Stomach smooth muscle (tissue), 2 donors: Measurements from ENCODE around the gene ERGIC3.
"Not testable (repeated sequence)": the region's sequence is repeated elsewhere in the genome, so short reads cannot be mapped to it uniquely, and the experiment has no call there.

ENCODE experiments used
- H3K27ac ChIP-seq: one replicate; pipeline ENCODE4 v1.7.0; 2013; ENCODE audit warnings: mild to moderate bottlenecking, low read length, inconsistent platforms
- H3K27me3 ChIP-seq, 2 donors: one replicate each; pipeline ENCODE4 v1.7.0; 2013; ENCODE audit warnings: low read length in 2 of 2; ENCODE audit not compliant: insufficient read depth in 2 of 2, control insufficient read depth in 1 of 2
- H3K36me3 ChIP-seq, 2 donors: one replicate each; pipeline ENCODE4 v1.7.0; 2013; ENCODE audit warnings: low read length in 2 of 2; ENCODE audit not compliant: control insufficient read depth in 2 of 2, insufficient read depth in 2 of 2
- H3K4me1 ChIP-seq: one replicate; pipeline ENCODE4 v1.7.0; 2013; ENCODE audit warnings: low read length; ENCODE audit not compliant: control insufficient read depth, insufficient read depth
- H3K4me3 ChIP-seq, 2 donors: one replicate each; pipeline ENCODE4 v1.7.0; 2013; ENCODE audit warnings: low read length in 2 of 2
- H3K9ac ChIP-seq, 2 donors: one replicate each; pipeline ENCODE4 v1.7.0; 2013; ENCODE audit warnings: low read length in 2 of 2, mild to moderate bottlenecking in 1 of 2
- H3K9me3 ChIP-seq, 2 donors: one replicate each; pipeline ENCODE4 v1.7.0; 2013; ENCODE audit warnings: low read length in 2 of 2; ENCODE audit not compliant: control insufficient read depth in 2 of 2
- donor health status: healthy.
- donor health status: Pancreatic carcinoma.

Gene ERGIC3

DNA sequence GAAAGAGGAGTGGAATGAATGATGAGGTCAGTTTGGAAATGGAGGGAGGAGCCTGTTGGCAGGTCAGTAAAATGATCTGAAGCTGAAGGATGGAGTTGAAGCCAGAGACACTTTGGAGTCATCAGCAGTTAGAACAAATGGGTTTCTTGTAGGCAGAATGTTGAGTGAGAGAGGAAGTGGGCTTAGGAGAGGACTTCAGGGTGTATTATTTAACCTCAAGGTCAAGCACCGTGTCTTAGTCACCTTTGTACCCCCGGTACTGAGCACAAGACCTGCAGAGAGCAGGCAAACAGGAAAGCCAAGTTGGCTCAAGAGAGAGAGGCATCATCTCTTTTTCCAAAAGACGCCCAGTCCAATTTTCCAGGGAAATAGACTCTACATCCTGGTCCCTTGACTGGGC lies 35.7 kb upstream of the ERGIC3 start:
- Histone ChIP-seq H3K4me1 (peaks cover 13% of the 10 kb centered on the region), H3K4me3 (no peak overlapping the region), H3K27me3 (no peaks in the 10 kb centered on the region), H3K27ac (no peak overlapping the region), H3K9ac (no peak overlapping the region), H3K36me3 (peaks cover 42 to 65% of the 10 kb centered on the region in 2 donors), H3K9me3 (no peaks in the 10 kb centered on the region)

- Histone ChIP-seq H3K9me3 (no peaks in the 10 kb centered on the region), H3K4me1 (peaks cover 13% of the 10 kb centered on the region), H3K27me3 (no peaks in the 10 kb centered on the region), H3K4me3 (no peak overlapping the region), H3K27ac (no peak overlapping the region), H3K9ac (no peak overlapping the region), H3K36me3 (peaks cover 45 to 65% of the 10 kb centered on the region in 2 donors)
Measured at GRCh38 chr20:35506872-35507638, 34.8 kb upstream of the ERGIC3 start.

GRCh38 chr20:35508493-35509218 lies 33.2 kb upstream of the ERGIC3 start:
- Histone ChIP-seq H3K36me3 (peaks cover 39 to 55% of the 10 kb centered on the region in 2 donors), H3K27me3 (no peaks in the 10 kb centered on the region), H3K9ac (no peak overlapping the region), H3K27ac (no peak overlapping the region), H3K4me1 (peaks cover 11% of the 10 kb centered on the region), H3K4me3 (no peak overlapping the region), H3K9me3 (no peaks in the 10 kb centered on the region)

DNA sequence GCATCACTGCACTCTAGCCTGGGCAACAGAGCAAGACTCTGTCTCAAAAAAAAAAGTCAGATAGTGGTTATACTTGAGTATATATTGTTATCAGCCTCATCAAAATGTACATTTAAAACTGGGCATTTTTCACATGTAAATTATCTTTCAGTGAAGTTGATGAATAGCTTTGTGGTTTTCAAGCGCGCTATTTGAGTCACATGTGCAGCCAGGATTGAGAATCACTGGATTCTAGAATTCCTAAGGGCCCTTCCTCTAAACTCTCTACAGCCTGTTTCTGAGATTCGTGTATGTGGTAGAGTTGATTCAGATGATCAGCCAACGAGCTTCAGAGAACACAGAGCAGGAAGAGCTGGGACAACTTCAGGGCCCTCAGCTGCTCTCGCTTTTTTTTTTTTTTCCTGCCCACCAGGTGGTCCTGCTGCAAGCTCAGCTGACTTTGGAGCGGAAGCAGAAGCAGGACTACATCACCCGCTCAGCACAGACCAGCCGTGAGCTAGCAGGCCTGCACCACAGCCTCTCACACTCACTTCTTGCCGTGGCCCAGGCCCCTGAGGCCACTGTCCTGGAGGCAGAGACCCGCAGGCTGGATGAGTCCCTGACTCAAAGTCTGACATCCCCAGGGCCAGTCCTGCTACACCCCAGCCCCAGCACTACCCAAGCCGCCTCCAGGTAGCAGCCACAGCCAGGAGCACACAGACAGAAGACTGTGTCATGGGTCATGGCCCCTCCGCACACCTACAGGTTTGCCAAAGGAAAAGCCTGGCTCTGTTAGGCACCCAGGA lies 30.7 kb upstream of the ERGIC3 start:
- no peaks in the 10 kb centered on the region for H3K9me3 ChIP-seq
- H3K27ac ChIP-seq, result no peak overlapping the region
- no peak overlapping the region for H3K9ac ChIP-seq
- no peaks in the 10 kb centered on the region for H3K27me3 ChIP-seq
- peaks cover 44 to 48% of the 10 kb centered on the region in 2 donors for H3K36me3 ChIP-seq
- no peaks in the 10 kb centered on the region for H3K4me1 ChIP-seq
- H3K4me3 ChIP-seq, result no peak overlapping the region

DNA sequence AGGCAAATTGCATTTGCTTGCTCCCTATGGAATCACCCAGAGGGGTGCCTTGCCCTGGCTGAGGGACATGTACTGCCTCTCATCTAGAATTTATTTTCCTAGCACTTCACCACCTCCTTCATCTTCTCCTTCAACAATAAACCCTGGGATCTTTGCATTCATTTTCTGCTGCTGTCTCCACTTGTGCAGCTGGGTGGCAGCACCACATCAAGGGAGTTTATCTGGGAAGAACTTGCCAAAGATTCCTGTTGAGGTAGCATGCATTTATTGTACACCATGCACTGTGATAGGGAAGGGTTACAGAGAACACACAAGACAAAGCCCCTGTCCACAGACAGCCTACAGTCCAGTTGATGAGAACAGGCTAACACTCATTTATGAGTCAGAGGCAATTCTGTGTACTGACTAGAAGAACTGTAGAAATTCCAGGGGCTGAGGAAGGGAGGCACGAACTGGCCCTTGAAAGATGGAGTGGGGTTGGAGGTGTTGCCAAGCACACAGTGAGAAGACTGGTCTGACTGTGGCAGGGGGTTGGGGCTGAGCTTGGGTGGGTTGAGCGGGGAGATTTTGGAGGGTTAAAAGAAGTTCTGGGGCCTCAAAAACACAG lies 30.0 kb upstream of the ERGIC3 start:
- no peaks in the 10 kb centered on the region for H3K27me3 ChIP-seq
- peaks cover 38 to 45% of the 10 kb centered on the region in 2 donors for H3K36me3 ChIP-seq

GRCh38 chr20:35514371-35514932 lies 27.4 kb upstream of the ERGIC3 start:
- no peaks in the 10 kb centered on the region for H3K4me1 ChIP-seq
- peaks cover 21 to 28% of the 10 kb centered on the region in 2 donors for H3K36me3 ChIP-seq
- no peak overlapping the region for H3K4me3 ChIP-seq
- H3K9me3 ChIP-seq, result no peaks in the 10 kb centered on the region
- H3K27me3 ChIP-seq, result no peaks in the 10 kb centered on the region
- H3K9ac ChIP-seq, result no peak overlapping the region
- no peak overlapping the region for H3K27ac ChIP-seq

More for the DNA sequence above, 30.0 kb upstream of the ERGIC3 start:
- Histone ChIP-seq H3K27ac (no peak overlapping the region), H3K9me3 (no peaks in the 10 kb centered on the region), H3K4me3 (no peak overlapping the region), H3K9ac (no peak overlapping the region), H3K4me1 (no peaks in the 10 kb centered on the region)

GRCh38 chr20:35515341-35515740 lies 26.5 kb upstream of the ERGIC3 start:
- no peak overlapping the region for H3K9ac ChIP-seq
- no peak overlapping the region for H3K27ac ChIP-seq
- H3K4me3 ChIP-seq, result no peak overlapping the region
- no peaks in the 10 kb centered on the region for H3K4me1 ChIP-seq
- no peaks in the 10 kb centered on the region for H3K27me3 ChIP-seq
- peaks cover 12 to 19% of the 10 kb centered on the region in 2 donors for H3K36me3 ChIP-seq
- H3K9me3 ChIP-seq, result no peaks in the 10 kb centered on the region

DNA sequence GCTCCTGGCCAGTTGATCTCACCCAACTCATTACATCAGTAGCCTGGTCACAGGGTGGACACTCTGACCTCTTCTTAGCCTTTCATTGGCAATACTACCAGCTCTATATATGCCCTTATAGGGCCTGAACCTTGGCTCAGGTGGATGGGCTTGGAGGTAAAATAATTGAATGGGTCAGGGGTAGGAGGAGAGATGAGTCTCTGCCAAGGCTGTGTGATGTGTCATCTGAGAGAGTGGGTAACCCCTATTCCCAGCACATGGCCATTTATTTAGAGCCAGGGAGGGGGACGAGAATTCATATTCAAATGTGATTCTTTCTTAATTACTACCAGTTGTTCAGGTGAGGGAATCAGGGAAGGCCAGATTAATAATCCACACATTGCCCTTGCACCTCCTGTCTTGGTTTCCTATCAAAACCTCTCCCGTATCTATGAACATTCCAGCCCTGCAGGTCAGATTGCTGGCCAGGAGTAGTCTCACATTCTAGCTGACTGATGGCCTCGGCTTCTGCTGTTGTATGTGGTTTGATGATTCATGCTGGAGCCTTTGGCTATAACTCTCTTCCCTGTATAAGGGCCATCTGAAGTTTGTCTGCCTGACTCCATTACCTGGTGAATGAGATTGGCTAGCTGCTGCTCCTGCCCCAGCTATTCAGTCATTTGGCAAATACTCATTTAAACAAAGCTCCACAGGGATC lies 25.8 kb upstream of the ERGIC3 start:
- Histone ChIP-seq H3K36me3 (peaks cover 8 to 14% of the 10 kb centered on the region in 2 donors), H3K9me3 (no peaks in the 10 kb centered on the region), H3K4me3 (no peak overlapping the region), H3K4me1 (no peaks in the 10 kb centered on the region), H3K9ac (no peak overlapping the region), H3K27ac (no peak overlapping the region), H3K27me3 (no peaks in the 10 kb centered on the region)

DNA sequence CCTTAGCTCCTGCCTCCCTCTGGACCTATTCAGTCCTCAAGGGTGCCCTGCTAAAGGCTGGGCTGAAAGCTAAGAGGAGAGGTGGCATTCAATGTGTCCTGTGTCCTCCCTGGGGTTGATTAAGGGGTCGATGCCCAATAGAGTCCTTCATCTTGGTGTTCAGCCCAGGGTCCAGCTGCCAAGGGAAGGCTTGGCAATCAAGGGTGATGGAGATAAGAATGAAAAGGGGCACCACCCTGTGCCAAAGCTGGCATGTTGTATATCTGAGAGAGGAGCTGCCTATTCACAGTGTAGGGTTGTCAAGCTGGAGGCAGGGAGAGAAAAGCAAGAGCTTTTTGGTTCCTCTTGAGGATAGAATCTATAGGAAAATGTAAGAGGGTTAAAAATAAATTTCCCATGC lies 24.8 kb upstream of the ERGIC3 start:
- Histone ChIP-seq H3K36me3 (peaks cover 5 to 6% of the 10 kb centered on the region in 2 donors), H3K4me3 (no peak overlapping the region), H3K4me1 (no peaks in the 10 kb centered on the region), H3K27me3 (no peaks in the 10 kb centered on the region), H3K9ac (no peak overlapping the region), H3K27ac (no peak overlapping the region), H3K9me3 (no peaks in the 10 kb centered on the region)

DNA sequence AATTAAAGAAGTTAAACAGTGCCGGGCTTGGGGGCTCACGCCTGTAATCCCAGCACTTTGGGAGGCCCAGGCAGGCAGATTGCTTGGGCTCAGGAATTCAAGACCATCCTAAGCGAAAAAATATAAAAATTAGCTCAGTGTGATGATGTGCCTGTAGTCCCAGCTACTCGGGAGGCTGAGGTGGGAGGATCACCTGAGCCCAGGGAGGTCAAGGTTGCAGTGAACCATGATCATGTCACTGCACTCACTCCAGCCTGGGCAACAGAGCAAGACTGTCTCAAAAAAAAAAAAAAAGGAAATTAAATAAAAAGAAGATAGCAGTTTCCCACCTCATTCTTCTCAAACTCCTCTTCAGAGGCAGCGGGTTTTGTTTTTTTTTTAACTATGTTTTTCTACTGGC lies 24.1 kb upstream of the ERGIC3 start:
- not testable (repeated sequence) for H3K27ac ChIP-seq, H3K27me3 ChIP-seq, H3K4me3 ChIP-seq, H3K9me3 ChIP-seq, H3K4me1 ChIP-seq, H3K9ac ChIP-seq, H3K36me3 ChIP-seq
